ENCODE results near the gene SOD2.
"Not testable (repeated sequence)": the region's sequence is repeated elsewhere in the genome, so short reads cannot be mapped to it uniquely, and the experiment has no call there.

DNA sequence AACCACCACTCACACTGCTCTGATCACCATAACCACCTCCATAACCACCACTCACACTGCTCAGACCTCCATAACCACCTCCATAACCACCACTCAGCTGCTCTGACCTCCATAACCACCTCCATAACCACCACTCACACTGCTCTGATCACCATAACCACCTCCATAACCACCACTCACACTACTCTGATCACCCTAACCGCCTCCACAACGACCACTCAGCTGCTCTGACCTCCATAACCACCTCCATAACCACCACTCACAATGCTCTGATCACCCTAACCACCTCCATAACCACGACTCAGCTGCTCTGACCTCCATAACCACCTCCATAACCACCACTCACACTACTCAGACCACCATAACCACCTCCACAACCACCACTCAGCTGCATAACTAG is 19.3 kb upstream of the SOD2 start:
- TF ChIP-seq, protein P1, sequence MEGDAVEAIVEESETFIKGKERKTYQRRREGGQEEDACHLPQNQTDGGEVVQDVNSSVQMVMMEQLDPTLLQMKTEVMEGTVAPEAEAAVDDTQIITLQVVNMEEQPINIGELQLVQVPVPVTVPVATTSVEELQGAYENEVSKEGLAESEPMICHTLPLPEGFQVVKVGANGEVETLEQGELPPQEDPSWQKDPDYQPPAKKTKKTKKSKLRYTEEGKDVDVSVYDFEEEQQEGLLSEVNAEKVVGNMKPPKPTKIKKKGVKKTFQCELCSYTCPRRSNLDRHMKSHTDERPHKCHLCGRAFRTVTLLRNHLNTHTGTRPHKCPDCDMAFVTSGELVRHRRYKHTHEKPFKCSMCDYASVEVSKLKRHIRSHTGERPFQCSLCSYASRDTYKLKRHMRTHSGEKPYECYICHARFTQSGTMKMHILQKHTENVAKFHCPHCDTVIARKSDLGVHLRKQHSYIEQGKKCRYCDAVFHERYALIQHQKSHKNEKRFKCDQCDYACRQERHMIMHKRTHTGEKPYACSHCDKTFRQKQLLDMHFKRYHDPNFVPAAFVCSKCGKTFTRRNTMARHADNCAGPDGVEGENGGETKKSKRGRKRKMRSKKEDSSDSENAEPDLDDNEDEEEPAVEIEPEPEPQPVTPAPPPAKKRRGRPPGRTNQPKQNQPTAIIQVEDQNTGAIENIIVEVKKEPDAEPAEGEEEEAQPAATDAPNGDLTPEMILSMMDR (IDR thresholded peaks at IDR 0.05): not testable (repeated sequence)
- not testable (repeated sequence) for TF ChIP-seq POLR2A (IDR thresholded peaks at IDR 0.05)

Measured in heart left ventricle (tissue), 13 donors.